HCT116 (cell line): ENCODE results near the gene HK1. TPM values are rescaled to one million over a fixed set of nuclear protein-coding genes. Genes with fewer than 3 reads are reported as not detected.

Experiments
- ATAC-seq: fragments of 200-7000 bp; cut with Tn5 transposase; 2 replicates; pipeline ENCODE4 v1.9.1; 2020; ENCODE audit warnings: mild to moderate bottlenecking, moderate library complexity
- BruUV-seq: library from RNA; stranded (reverse); fragments of 400-500 nt; replicated peaks from 2 replicates; lab custom pipeline; 2021; lab: Mats Ljungman, UMichigan
- CTCF ChIA-PET: fragments of 300-600 bp; sonication (Branson Sonifier 250); formaldehyde crosslinking; loops from one replicate; lab custom pipeline; 2021; ENCODE audit warnings: antibody characterized with exemption; lab: Charles Lee
- POLR2A ChIA-PET: fragments of 300-600, 350-600 bp; sonication (Branson Sonifier 250); formaldehyde crosslinking; loops from one replicate; lab custom pipeline; 2021; ENCODE audit warnings: antibody characterized with exemption; lab: Charles Lee
- RAD21 ChIA-PET, 2 experiments: fragments of 300-600 bp; sonication (Branson Sonifier 250); formaldehyde crosslinking; loops; one replicate each; lab custom pipeline; 2023; ENCODE audit warnings: low total read pairs in 2 of 2; ENCODE audit not compliant: uncharacterized antibody in 2 of 2, unreplicated experiment in 2 of 2, low non-redundant PET in 1 of 2; lab: Charles Lee
- DNase-seq: peaks from one replicate; pipeline ENCODE4 v3.0.0-alpha.2; 2010; ENCODE audit warnings: low read depth, low spot score
- H2AFZ ChIP-seq: fragments of 200-600 bp; shearing (Covaris generic), sonication (generic); 2 replicates; pipeline ENCODE4 v1.6.1; 2017; ENCODE audit warnings: low read depth, mixed run types, mixed read lengths, antibody characterized with exemption, low read length; ENCODE audit not compliant: poor library complexity, severe bottlenecking
- H3K27ac ChIP-seq: 2 replicates; pipeline ENCODE4 v1.5.1; 2012; ENCODE audit warnings: low read depth, low read length
- H3K27me3 ChIP-seq: fragments of 200-600 bp; sonication (generic); 2 replicates; pipeline ENCODE4 v1.6.1; 2016; ENCODE audit warnings: mixed run types, low read length, mixed read lengths; ENCODE audit not compliant: insufficient read depth
- H3K36me3 ChIP-seq, 2 experiments: fragments of 200-500 bp in 1 of 2; fragments of 200-600 bp in 1 of 2; sonication (Bioruptor generic) in 1 of 2; sonication (generic) in 1 of 2; 2 replicates each; pipeline versions ENCODE4 v1.5.1 to v1.6.1; 2014 to 2016; ENCODE audit warnings: low read length in 2 of 2, inconsistent platforms in 1 of 2, mixed read lengths in 1 of 2, mixed run types in 1 of 2; ENCODE audit not compliant: insufficient read depth in 2 of 2, control insufficient read depth in 1 of 2
- H3K4me1 ChIP-seq, 2 experiments: fragments of 200-600 bp in 1 of 2; sonication (generic) in 1 of 2; 2 replicates each; pipeline versions ENCODE4 v1.5.1 to v1.6.1; 2012 to 2017; ENCODE audit warnings: low read length in 2 of 2, inconsistent platforms in 1 of 2, mild to moderate bottlenecking in 1 of 2, mixed read lengths in 1 of 2, mixed run types in 1 of 2, moderate library complexity in 1 of 2; ENCODE audit not compliant: insufficient read depth in 2 of 2, control insufficient read depth in 1 of 2
- H3K4me2 ChIP-seq: fragments of 200-600 bp; sonication (generic); 2 replicates; pipeline ENCODE4 v1.6.1; 2017; ENCODE audit warnings: mixed run types, low read length, mixed read lengths
- H3K4me3 ChIP-seq, 2 experiments: fragments of 200-600 bp in 1 of 2; sonication (generic) in 1 of 2; replicated peaks in 1 of 2; 2 replicates each; pipeline ENCODE4 v1.5.1; 2011 to 2016; ENCODE audit warnings: low read length in 2 of 2, control low read depth in 1 of 2, low read depth in 1 of 2, mild to moderate bottlenecking in 1 of 2, mixed read lengths in 1 of 2, mixed run types in 1 of 2
- H3K79me2 ChIP-seq: fragments of 200-600 bp; sonication (generic); 2 replicates; pipeline ENCODE4 v1.6.1; 2017; ENCODE audit warnings: mild to moderate bottlenecking, mixed run types, low read length, moderate library complexity, mixed read lengths; ENCODE audit not compliant: insufficient read depth
- H3K9ac ChIP-seq: fragments of 200-600 bp; sonication (generic); 2 replicates; pipeline ENCODE4 v1.6.1; 2016; ENCODE audit warnings: low read length, mixed read lengths
- H3K9me2 ChIP-seq: fragments of 200-600 bp; sonication (generic), shearing (Covaris generic); 2 replicates; pipeline ENCODE4 v1.6.1; 2017; ENCODE audit warnings: mixed run types, mild to moderate bottlenecking, moderate library complexity; ENCODE audit not compliant: insufficient read depth
- H3K9me3 ChIP-seq, 2 experiments: fragments of 200-500 bp in 1 of 2; fragments of 200-600 bp in 1 of 2; sonication (Bioruptor generic) in 1 of 2; sonication (generic) in 1 of 2; 2 replicates each; pipeline ENCODE4 v1.6.1; 2014 to 2017; ENCODE audit warnings: low read length in 2 of 2, mixed read lengths in 2 of 2, inconsistent platforms in 1 of 2, low read depth in 1 of 2, mild to moderate bottlenecking in 1 of 2, mixed run types in 1 of 2, moderate library complexity in 1 of 2; ENCODE audit not compliant: control insufficient read depth in 1 of 2, insufficient read depth in 1 of 2
- H4K20me1 ChIP-seq: fragments of 200-600 bp; sonication (generic), shearing (Covaris generic); 2 replicates; pipeline ENCODE4 v1.6.1; 2017; ENCODE audit warnings: mixed run types, mild to moderate bottlenecking, moderate library complexity; ENCODE audit not compliant: insufficient read depth
- ATF3 ChIP-seq: IDR thresholded peaks from 2 replicates; pipeline ENCODE4 v1.6.1; 2012
- EGR1 ChIP-seq: IDR thresholded peaks from 2 replicates; pipeline ENCODE4 v1.6.1; 2012; ENCODE audit warnings: low read depth
- EZH2 ChIP-seq: fragments of 200-600 bp; sonication (generic); IDR thresholded peaks from 2 replicates; pipeline ENCODE4 v1.6.1; 2017; ENCODE audit warnings: antibody characterized with exemption, mixed run types
- JUND ChIP-seq: IDR thresholded peaks from 2 replicates; pipeline ENCODE4 v1.6.1; 2012
- POLR2A ChIP-seq: IDR thresholded peaks from 2 replicates; pipeline ENCODE4 v1.7.0; 2011; ENCODE audit warnings: borderline replicate concordance; ENCODE audit not compliant: insufficient read depth, insufficient read length; ENCODE audit errors: extremely low read depth
- POLR2AphosphoS5 ChIP-seq: IDR thresholded peaks from 2 replicates; pipeline ENCODE4 v1.6.1; 2011; ENCODE audit warnings: mild to moderate bottlenecking, low read depth, low read length, moderate library complexity
- RAD21 ChIP-seq: IDR thresholded peaks from 2 replicates; pipeline ENCODE4 v1.6.1; 2012; ENCODE audit warnings: low read depth, mild to moderate bottlenecking
- REST ChIP-seq: IDR thresholded peaks from 2 replicates; pipeline ENCODE4 v1.6.1; 2012; ENCODE audit warnings: low read depth
- SP1 ChIP-seq: IDR thresholded peaks from 2 replicates; pipeline ENCODE4 v1.6.1; 2012; ENCODE audit warnings: low read depth
- ZBTB33 ChIP-seq: IDR thresholded peaks from 2 replicates; pipeline ENCODE4 v1.6.1; 2011; ENCODE audit warnings: mild to moderate bottlenecking, low read length, moderate library complexity; ENCODE audit not compliant: insufficient replicate concordance; ENCODE audit errors: extremely low read depth
- ZFX ChIP-seq: fragments of 450-650 bp; IDR thresholded peaks from 2 replicates; pipeline ENCODE4 v1.6.1; 2017
- ZNF274 ChIP-seq: fragments of 200-500 bp; sonication (Bioruptor generic); IDR thresholded peaks from 2 replicates; pipeline ENCODE4 v1.6.1; 2014; ENCODE audit warnings: mild to moderate bottlenecking, low read depth, low read length, inconsistent platforms
- intact Hi-C: fragments of 100-400 bp; cut with micrococcal nuclease; formaldehyde crosslinking; loops from 2 replicates; pipeline ENCODE4 v1.10.0; 2022
- total RNA-seq: library from RNA; stranded (reverse); gene quantifications from one replicate; pipeline ENCODE4 v1.2.1, GENCODE V29; 2021; ENCODE audit not compliant: unreplicated experiment

HK1 gene
- total RNA-seq, 1 experiment from 2014 or later: 50.3 TPM

GRCh38 chr10:69343905-69344304, 65.6 kb downstream of the HK1 start:
- H4K20me1 ChIP-seq: no peaks in the 10 kb centered on the region
- no TSS peak for BruUV-seq
- H3K9ac ChIP-seq: no peak overlapping the region
- no peaks in the 10 kb centered on the region; a peak in 1 of 4 replicates for H3K36me3 ChIP-seq
- H3K27me3 ChIP-seq: no peaks in the 10 kb centered on the region
- ATAC-seq (no peak), DNase-seq (no peak)
- no peaks in the 10 kb centered on the region for H3K9me3 ChIP-seq
- intact Hi-C loops: no loop called here
- ChIA-PET POLR2A (no interaction called here), RAD21 (no interaction called here), CTCF (no interaction called here)
- no peak overlapping the region for H3K27ac ChIP-seq
- H3K4me2 ChIP-seq: no peak overlapping the region
- H3K79me2 ChIP-seq: peaks cover 6% of the 10 kb centered on the region; the same call in 1 of the 2 replicates
- H3K4me1 ChIP-seq: no peaks in the 10 kb centered on the region
- TF ChIP-seq SP1: no peak
- no peak for TF ChIP-seq REST
- no peak for TF ChIP-seq EGR1
- no peak for TF ChIP-seq ZFX
- no peak for TF ChIP-seq POLR2A
- H3K4me3 ChIP-seq: no peak overlapping the region
- no peaks in the 10 kb centered on the region for H3K9me2 ChIP-seq
- H2AFZ ChIP-seq: no peak overlapping the region

GRCh38 chr10:69344591-69345252, 66.4 kb downstream of the HK1 start:
- Histone ChIP-seq H3K9ac (no peak overlapping the region), H3K79me2 (peaks cover 6% of the 10 kb centered on the region; the same call in 1 of the 2 replicates)
- CTCF ChIA-PET: no interaction called here

More at GRCh38 chr10:69344591-69345252, 66.4 kb downstream of the HK1 start:
- H2AFZ ChIP-seq: no peak overlapping the region
- ATAC-seq: no peak
- no peak overlapping the region for H3K4me3 ChIP-seq
- intact Hi-C loops: no loop called here
- POLR2A ChIA-PET: interaction anchor here (0.5 kb wide), 1 partner anchor 71 kb away, joined by 3 read pairs; no protein-coding TSS in a partner anchor
- no peaks in the 10 kb centered on the region for H3K9me2 ChIP-seq
- RAD21 ChIA-PET: interaction anchor here in 1 of 2 experiments (0.6 kb wide), 1 partner anchor 12 kb away, joined by 3 read pairs; no protein-coding TSS in a partner anchor
- DNase-seq: no peak
- no peak overlapping the region for H3K27ac ChIP-seq
- H3K27me3 ChIP-seq: no peaks in the 10 kb centered on the region
- BruUV-seq: TSS peak; percentile 32
- TF ChIP-seq JUND: no peak
- no peak for TF ChIP-seq POLR2AphosphoS5
- no peak for TF ChIP-seq EZH2
- TF ChIP-seq ZNF274: no peak
- no peak for TF ChIP-seq ZFX
- TF ChIP-seq EGR1: no peak
- no peak for TF ChIP-seq ZBTB33
- no peak for TF ChIP-seq ATF3
- no peak for TF ChIP-seq POLR2A
- TF ChIP-seq RAD21: no peak
- no peak for TF ChIP-seq SP1
- no peaks in the 10 kb centered on the region for H3K9me3 ChIP-seq
- no peaks in the 10 kb centered on the region for H4K20me1 ChIP-seq
- no peaks in the 10 kb centered on the region for H3K4me1 ChIP-seq
- H3K4me2 ChIP-seq: no peak overlapping the region
- H3K36me3 ChIP-seq: no peaks in the 10 kb centered on the region; a peak in 1 of 4 replicates
